WTC11 (cell line): Measurements from ENCODE around the gene ATP2A2.
A peak's percentile ranks its signal among the peaks of the same experiment; 100 is the strongest.

Experiments used
- ARID4B ChIP-seq: sonication (generic); formaldehyde crosslinking; IDR thresholded peaks from 2 replicates; pipeline ENCODE4 v1.8.0; 2023; ENCODE audit warnings: missing genetic modification reagents, mild to moderate bottlenecking, borderline replicate concordance
- ATF3 ChIP-seq: sonication (generic); formaldehyde crosslinking; conservative IDR thresholded peaks from 2 replicates; pipeline ENCODE4 v1.8.1; 2022; ENCODE audit warnings: mild to moderate bottlenecking, missing genetic modification reagents
- CTCF ChIP-seq: fragments of 200-600 bp; IDR thresholded peaks from 2 replicates; pipeline ENCODE4 v1.8.0; 2022; ENCODE audit warnings: antibody characterized with exemption
- EMX1 ChIP-seq: fragments of 250-450 bp; sonication (Bioruptor Pico); IDR thresholded peaks from 2 replicates; pipeline ENCODE4 v1.8.0; 2021; ENCODE audit warnings: mild to moderate bottlenecking
- ESRRA ChIP-seq: sonication (generic); formaldehyde crosslinking; IDR thresholded peaks from 2 replicates; pipeline ENCODE4 v1.8.1; 2022; ENCODE audit warnings: mild to moderate bottlenecking, missing genetic modification reagents, borderline replicate concordance
- GTF2I ChIP-seq: fragments of 250-450 bp; sonication (Bioruptor Pico); conservative IDR thresholded peaks from 2 replicates; pipeline ENCODE4 v1.4.0; 2021; ENCODE audit warnings: mild to moderate bottlenecking
- NFE2L1 ChIP-seq: sonication (generic); formaldehyde crosslinking; IDR thresholded peaks from 2 replicates; pipeline ENCODE4 v1.8.1; 2023; ENCODE audit warnings: missing genetic modification reagents
- NR1H2 ChIP-seq: sonication (generic); formaldehyde crosslinking; IDR thresholded peaks from 2 replicates; pipeline ENCODE4 v1.9.0; 2021; ENCODE audit warnings: mild to moderate bottlenecking, moderate library complexity, missing genetic modification reagents
- TP53 ChIP-seq: sonication (generic); formaldehyde crosslinking; IDR thresholded peaks from 2 replicates; pipeline ENCODE4 v1.8.1; 2023; ENCODE audit warnings: mild to moderate bottlenecking, missing genetic modification reagents
- TF ChIP-seq, protein P1 (sequence below): fragments of 250-450 bp; sonication (Bioruptor Pico); IDR thresholded peaks from 2 replicates; pipeline ENCODE4 v1.9.0; 2021; ENCODE audit warnings: mild to moderate bottlenecking
- TF ChIP-seq, protein P2 (sequence below): sonication (generic); formaldehyde crosslinking; IDR thresholded peaks from 2 replicates; pipeline ENCODE4 v1.8.1; 2022; ENCODE audit warnings: missing genetic modification reagents, borderline replicate concordance

GRCh38 chr12:110281549-110282299, 677 bp downstream of the ATP2A2 start:
- no peak for TF ChIP-seq ATF3 (CRISPR knock-in tag)
- no peak for TF ChIP-seq ESRRA (CRISPR knock-in tag)
- no peak for TF ChIP-seq CTCF
- TF ChIP-seq GTF2I (CRISPR knock-in tag), result no peak
- TF ChIP-seq TP53 (CRISPR knock-in tag), result peak; percentile 87
- TF ChIP-seq, protein P1, sequence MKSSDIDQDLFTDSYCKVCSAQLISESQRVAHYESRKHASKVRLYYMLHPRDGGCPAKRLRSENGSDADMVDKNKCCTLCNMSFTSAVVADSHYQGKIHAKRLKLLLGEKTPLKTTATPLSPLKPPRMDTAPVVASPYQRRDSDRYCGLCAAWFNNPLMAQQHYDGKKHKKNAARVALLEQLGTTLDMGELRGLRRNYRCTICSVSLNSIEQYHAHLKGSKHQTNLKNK (CRISPR knock-in tag), result no peak
- TF ChIP-seq, protein P2, sequence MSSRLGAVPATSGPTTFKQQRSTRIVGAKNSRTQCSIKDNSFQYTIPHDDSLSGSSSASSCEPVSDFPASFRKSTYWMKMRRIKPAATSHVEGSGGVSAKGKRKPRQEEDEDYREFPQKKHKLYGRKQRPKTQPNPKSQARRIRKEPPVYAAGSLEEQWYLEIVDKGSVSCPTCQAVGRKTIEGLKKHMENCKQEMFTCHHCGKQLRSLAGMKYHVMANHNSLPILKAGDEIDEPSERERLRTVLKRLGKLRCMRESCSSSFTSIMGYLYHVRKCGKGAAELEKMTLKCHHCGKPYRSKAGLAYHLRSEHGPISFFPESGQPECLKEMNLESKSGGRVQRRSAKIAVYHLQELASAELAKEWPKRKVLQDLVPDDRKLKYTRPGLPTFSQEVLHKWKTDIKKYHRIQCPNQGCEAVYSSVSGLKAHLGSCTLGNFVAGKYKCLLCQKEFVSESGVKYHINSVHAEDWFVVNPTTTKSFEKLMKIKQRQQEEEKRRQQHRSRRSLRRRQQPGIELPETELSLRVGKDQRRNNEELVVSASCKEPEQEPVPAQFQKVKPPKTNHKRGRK (CRISPR knock-in tag), result peak; percentile 13; the same call in 1 of the 2 replicates
- no peak for TF ChIP-seq NFE2L1
- TF ChIP-seq ARID4B (CRISPR knock-in tag), result peak; percentile 32; the same call in 1 of the 2 replicates
- 0 out of 2 replicates have a peak, but pooled peaks have one; percentile 56 for TF ChIP-seq EMX1 (CRISPR knock-in tag)
- TF ChIP-seq NR1H2, result no peak
